CD4-positive, alpha-beta T cell treated with Interleukin-2 at 100 ng/mL for 4 hours (primary cell): ENCODE measurements around the gene FGD4.
"Not testable (repeated sequence)": the region's sequence is repeated elsewhere in the genome, so short reads cannot be mapped to it uniquely, and the experiment has no call there.

ENCODE experiments used
- DNase-seq: peaks from one replicate; pipeline ENCODE4 v3.0.0-alpha.2; 2020; ENCODE audit warnings: low spot score

FGD4 gene

DNA sequence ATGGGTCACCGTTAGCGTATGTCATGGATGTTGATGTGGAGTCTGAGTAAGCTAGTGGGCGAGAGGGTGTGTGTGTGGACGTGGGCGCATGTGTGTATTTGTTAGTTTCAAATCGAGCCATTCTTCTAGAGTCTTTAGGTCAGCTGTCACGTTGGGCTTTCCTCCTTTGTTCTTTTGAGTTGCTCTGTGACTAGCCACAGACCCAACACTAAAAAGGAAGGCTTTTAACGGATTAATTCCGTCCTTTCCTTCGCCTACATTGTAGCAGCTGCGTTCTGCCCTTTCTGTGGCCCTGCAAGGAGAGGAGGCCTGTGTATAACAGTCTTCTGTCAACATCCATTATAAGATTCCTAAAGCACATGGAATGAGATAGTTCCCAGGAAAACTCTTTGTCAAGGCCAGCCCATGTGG lies 162.6 kb downstream of the FGD4 start:
- no peak for DNase-seq

DNA sequence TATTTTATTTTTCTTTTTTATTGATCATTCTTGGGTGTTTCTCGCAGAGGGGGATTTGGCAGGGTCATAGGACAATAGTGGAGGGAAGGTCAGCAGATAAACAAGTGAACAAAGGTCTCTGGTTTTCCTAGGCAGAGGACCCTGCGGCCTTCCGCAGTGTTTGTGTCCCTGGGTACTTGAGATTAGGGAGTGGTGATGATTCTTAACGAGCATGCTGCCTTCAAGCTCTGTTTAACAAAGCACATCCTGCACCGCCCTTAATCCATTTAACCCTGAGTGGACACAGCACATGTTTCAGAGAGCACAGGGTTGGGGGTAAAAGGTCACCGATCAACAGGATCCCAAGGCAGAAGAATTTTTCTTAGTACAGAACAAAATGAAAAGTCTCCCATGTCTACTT lies 163.1 kb downstream of the FGD4 start:
- not testable (repeated sequence) for DNase-seq

DNA sequence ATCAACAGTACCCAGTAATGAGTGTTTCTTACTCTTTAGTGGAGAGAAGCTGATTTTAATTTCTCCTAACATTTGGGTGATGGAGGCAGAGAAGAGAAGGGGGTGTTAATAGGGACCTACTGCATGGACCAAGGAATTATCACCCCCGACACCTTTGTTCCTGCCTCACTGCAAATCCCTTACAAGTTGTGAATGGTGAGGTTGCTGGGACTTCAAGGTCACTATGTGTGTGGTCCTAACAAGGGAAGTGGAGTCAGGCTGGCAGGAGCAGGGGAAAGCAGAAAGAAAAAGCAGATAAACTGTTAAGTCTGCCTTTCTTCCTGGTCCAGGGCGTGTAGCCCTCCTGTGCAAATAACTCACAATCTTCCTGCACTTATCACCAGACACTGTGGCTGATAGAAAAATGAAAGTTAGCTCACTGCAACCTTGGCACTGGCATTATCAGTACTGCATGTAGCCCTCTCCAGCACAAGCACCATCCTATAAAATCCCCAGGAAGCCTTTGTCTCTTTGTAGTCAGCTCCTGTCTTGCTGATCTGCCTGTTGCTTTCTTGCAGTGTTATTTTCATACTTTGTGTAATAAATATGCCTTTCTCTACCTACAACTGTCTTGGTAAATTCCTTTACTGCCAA lies 167.4 kb downstream of the FGD4 start:
- no peak for DNase-seq

DNA sequence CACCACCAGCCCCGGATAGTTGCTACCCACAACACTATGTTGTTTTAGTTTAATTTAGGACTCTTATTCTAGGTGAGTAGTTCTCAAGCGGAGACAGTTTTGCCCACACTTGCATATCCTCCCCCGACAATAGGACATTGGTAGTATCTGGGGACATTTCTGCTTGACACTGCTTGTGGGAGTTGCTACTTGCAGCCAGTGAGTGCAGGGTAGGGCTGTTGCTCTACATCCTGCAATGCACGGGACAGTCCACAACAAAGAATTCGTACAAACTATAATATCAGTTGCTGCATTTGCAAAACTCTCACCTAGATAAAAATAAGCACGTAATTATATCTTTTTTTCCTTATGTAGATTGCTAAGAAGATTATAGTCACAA lies 167.9 kb downstream of the FGD4 start:
- DNase-seq = no peak

DNA sequence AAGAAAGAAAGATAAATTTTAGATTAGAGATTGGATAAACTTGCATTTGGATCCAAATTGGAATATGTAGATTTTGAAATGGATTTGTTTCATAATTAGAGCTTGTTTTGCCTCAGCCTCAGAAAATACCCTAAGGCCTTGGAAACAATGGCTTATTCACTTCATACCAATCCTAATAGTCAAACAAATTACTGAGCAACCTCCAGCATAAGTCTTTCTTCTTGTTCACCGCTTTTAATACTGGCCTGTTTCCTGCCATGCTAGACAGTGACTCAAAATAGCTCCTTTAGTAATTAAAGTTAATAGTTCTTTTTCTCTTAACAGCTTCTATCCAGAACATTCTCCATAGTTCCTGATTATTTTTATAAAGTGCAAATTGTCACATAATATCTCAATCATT lies 168.9 kb downstream of the FGD4 start:
- DNase-seq = no peak

DNA sequence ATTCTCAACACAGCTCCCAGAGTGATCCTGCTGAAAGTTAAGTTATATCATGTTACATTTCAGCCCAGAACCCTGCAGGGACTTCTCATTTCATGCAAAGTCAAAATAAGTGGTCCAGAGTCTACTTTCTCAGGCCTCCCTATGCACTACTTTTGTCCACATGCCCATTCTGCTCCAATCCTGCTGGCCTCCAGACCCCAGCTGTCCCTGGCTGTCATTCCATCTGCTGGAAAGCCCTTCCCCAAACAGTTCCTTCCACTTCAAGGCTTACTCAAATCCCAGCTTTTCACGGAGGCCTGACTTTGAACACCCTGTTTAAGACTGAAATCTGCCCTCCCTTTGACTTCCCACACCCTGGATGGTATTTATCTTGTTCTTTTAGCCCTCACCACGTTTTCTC lies 169.9 kb downstream of the FGD4 start:
- no peak for DNase-seq

DNA sequence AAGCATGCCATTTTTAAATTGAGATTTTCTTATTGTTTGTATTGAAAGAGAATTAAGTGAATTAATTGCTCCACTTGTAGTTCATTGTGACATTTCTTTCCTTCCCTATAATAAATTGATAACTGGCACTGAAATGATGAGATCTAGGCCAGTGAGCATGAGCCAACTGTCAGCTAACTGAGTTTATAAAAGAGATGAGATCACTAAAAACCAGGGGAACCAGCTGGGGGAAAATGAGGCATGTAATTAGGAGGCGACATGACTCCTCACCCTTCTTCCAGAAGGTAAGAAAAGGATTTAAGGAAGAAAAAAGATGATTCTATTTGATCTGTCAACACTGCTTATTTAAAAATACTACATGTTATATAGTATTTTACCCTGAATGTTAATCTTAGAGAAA lies 175.2 kb downstream of the FGD4 start:
- no peak for DNase-seq

DNA sequence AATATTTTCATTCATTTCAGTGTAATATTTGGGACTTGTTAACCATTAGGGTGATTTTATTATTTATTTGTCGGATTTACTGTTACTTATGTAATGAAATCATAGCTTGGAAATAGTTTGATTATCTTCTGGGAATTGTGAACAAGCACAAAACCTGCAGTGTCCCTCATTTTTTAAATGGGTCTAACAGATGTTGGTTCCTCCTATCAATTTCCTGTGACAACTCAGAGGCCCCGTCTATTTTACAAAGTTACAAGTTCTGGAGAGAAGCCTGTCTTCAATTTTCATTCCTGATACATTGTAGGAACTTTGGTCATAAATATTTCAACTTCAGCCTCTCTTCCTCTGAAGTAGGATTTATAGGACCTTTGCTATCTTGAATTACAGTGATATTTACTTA lies 178.0 kb downstream of the FGD4 start:
- no peak for DNase-seq

DNA sequence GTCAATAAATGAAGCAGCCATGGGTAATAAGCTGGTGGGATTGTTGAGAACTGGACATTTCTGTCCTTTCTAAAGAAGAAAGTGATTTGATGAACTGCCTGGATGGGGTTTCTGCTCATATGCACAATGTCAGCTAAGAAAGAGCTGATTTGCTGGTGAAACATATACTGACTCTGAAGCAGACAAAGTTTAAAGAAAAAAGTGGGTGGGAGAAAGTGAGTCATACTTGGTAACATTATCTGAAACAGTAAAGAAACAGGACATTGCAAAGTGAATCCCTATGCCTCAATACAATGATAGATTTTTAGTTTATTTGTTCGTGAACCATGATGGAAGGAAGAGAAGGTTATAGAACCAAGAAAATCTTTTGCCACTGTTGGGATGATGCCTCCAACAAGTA lies 184.2 kb downstream of the FGD4 start:
- no peak for DNase-seq

DNA sequence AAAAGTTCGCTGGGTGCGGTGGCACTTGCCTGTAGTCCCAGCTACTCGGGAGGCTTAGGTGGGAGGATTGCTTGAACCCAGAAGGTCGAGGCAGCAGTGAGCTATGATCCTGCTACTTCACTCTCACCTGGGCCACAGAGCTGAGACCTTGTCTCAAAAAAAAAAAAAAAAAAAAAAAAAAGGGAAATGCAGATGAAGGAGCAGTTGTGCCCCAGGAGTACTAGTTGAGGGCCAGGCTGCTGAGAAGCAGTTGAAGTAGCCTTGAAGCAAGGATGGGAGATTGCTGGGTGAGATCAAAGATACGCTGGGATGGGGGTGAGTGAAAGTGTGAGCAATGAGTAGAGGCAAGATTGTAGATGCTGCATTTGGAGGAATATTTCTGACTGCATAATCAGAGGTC lies 186.3 kb downstream of the FGD4 start:
- no peak for DNase-seq

DNA sequence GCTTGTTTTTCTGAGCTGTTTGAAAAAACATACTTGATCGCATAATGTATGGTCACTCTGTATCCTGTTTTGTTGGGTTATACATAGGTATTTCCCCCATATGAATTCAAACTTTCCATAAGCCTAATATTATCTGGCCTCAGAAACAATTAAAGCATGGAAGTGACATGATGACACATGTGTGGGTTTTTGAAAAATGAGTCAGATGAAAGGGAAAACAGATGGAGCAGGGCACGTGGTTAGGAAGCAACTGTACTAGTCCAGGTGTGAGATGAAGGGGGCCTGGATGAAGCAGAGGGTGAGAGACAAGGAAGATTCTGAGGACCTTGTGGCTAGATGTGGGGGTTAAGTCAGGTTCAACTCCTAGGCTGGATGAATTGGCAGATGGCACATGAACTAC lies 187.0 kb downstream of the FGD4 start:
- no peak for DNase-seq

DNA sequence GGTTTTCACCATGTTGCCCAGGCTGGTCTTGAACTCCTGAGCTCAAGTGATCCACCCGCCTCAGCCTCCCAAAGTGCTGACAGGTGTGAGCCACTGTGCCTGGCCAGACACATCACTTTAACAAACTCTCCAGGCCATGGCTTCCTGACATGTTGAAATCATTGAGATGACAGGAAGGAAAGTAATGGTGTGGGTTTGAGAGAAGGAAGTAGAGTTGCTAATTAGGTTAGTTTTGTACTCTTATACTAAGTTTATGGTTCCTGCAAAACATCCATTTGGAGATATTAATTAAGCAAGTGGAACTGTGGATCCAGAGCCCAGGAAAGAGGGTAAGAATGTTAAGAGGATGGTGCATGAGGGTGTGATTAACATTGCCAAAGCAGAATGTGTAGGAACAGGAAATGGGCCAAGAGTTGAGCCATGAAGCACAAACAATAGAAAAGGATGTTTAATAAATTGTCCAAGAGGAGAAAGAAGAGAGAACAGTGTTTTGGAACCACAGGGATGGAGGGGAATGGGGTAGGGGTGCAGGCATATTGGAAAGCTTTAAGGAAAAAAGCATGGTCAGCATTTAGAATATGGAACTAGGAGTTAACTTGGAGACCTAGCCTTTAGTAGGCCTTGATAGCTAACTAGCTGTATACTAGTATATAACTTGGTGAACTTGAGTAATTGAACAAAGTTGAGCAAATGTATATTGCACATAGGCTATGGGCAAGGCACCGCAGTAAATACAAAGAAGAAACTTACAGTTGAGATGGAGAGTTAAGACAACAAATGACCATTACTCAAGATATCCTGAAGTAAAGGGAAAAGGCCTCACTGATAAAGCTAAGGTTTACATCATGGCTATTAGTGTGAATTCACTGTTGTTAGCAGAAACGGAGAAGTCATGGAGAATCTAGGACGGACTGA lies 188.5 kb downstream of the FGD4 start:
- no peak for DNase-seq

DNA sequence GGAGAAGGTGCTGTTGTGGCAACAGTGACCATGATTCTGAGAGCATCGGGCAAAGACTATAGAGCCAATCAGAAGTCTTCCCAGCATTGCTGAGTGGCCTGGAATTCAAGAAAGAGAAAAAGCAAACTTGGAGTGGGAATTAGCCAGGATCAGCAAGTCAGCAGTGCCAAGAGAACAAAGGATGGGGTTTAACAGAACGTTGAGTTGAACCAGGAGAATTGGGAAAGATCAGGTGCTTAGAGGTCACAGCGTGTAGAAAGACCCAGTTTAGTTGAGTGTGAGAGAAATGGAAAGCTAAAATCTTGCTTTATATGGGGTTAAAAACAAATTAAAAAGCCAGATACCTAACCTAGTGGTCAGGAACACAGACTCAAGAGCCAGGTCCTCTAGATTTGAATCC lies 189.2 kb downstream of the FGD4 start:
- DNase-seq = no peak

DNA sequence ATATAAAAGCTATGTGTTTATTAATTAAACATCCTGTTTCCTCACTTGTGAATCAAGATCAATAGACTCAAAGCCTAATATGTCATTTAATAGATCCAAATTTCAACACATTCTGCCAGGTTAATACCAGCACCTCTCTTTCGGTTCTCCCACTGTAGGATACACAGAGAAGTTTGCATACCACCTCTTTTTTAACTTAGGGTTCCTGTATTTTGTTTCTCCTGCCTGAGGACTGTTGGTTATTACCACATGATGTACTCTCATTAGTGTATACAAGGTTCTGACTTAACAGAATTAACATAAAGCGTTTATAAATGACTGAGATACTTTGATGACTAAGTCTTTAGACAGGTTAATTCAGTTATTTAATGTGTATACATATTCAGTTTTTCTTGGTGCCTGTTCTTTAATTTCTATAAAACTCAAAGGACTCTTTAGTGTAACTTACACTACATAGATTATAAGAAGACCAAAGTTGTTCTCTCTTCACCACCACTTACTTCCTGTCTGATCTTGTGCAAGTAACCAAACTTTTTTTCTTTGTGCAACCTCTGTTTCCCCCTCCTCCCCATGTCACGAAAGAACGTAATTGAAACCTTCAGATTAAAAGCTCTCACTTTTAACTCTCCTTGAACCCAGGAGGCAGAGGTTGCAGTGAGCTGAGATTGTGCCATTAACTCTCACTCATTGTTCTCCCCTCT lies 190.0 kb downstream of the FGD4 start:
- DNase-seq = no peak

DNA sequence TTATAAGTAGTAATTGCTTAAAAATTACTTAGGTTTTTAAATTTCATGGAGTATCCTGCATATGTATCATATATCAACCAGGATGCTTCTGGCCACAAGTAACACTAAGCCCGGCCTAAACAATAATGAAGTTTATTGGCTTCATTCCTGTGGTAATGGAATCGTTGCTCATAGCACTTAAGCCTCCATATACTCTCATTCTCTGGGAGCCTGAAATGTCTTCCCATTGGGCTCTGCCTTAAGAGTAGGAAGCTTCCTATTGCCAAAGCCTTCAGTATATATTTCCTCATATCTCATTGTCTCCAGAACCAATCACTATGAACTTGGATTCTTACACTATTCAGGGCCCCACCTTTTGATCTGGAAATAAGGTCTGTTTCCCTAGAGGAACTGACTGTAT lies 195.9 kb downstream of the FGD4 start:
- DNase-seq = no peak

DNA sequence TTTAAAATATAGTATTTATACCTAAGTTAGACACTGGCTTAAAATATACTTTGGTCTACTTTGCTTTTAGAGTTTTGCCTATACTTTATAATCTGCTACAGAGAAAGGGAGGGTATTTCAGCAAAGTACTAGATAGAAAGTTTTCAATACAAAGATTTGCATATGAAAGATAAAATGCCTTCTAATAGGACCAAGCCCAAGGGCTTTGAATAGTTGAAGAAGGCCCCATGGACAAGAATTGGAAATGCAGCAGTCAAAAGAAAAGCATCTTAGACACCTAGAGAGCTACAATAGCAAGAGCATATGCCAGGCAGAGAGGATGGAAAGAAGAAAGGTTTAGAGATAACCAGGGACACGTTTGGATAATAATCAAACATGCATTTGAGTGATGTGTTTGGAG lies 196.7 kb downstream of the FGD4 start:
- DNase-seq = no peak

DNA sequence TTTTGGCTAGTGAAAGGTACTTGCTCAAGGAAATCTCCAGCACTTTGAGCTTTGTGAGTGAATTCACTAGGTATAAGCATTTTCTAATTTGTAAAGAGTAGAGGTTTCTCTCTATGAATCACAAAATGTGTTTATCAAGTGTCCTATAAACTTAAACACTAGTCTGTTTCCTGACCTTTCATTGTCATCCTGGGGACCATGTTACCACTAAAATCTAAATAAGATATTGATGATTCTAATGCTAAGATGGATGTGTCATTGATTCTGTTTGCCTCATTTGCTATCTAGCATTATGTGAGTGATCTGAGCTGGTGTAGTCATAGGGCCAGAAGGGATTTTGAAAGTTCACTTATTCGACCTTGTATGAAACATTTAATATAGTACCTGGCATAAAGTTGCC lies 199.3 kb downstream of the FGD4 start:
- DNase-seq = no peak

DNA sequence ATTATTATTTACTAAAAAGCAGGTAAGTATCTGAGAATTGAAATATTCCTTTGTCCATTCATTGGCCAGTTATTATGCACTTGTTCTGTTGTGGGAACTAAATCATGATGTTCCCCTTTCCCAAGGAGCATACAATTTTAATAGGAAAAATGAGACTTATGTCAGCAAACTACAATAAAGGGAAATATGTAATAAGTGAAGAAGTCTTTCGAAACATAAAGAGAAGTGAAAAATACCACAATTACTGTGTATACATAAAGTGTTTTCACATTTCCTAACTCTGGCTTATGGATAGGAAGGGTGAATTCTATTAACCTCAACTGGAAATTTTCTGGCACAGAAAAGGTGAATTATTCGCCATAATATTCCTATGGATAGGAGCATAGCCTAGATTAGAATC lies 201.3 kb downstream of the FGD4 start:
- DNase-seq = no peak

DNA sequence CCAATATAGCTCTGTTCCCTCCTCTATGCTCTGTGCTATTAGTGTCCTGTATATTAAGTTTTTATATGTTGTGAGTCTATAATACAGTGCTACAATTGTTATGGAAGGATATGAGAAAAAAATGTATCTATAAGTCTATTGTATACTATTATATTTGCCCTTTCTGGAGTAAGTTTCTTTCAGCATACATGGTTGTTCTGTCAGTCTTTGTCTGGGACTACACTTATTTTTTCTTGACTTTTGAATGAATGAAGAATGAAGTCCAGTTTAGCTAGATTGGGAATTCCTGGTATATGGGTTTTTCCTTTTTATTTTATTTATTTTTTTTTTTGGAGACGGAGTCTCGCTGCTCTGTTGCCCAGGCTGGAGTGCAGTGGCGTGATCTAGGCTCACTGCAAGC lies 203.7 kb downstream of the FGD4 start:
- no peak for DNase-seq

DNA sequence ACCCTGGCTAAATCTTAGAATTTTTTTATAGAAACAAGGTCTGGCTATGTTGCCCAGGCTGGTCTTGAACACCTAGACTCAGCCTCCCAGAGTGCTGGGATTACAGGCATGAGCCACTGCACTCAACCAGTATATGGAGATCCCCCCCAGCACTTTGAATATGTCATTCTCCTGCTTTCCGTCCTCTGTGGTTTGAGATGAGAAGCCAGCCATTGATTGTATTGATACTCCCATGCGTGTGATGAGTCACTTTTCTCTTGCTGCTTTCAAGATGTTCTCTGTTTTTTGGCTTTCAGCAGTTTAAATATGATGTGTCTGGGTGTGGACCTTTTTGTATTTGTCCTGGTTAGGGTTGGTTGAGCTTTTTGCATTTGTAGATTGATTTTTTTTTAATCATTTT lies 204.5 kb downstream of the FGD4 start:
- no peak for DNase-seq

DNA sequence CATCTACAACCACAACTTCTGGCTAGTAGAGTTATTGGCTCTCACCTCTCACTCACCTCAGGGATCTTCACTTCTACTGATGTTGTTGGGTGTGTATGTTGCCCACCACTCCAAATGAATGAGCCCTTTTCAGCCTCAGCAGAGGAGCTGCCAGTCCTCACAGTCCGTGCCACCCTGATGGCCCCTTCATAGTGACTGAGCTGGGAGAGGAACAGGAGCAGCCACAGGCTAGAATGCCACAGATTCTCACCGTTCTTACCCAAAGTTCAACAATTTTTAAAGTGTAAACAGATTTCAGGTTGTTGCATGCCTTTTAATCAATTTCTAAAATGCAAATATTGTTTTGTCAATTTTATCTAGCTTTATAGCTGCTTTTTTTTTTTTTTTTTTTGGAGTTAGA lies 205.2 kb downstream of the FGD4 start:
- no peak for DNase-seq

DNA sequence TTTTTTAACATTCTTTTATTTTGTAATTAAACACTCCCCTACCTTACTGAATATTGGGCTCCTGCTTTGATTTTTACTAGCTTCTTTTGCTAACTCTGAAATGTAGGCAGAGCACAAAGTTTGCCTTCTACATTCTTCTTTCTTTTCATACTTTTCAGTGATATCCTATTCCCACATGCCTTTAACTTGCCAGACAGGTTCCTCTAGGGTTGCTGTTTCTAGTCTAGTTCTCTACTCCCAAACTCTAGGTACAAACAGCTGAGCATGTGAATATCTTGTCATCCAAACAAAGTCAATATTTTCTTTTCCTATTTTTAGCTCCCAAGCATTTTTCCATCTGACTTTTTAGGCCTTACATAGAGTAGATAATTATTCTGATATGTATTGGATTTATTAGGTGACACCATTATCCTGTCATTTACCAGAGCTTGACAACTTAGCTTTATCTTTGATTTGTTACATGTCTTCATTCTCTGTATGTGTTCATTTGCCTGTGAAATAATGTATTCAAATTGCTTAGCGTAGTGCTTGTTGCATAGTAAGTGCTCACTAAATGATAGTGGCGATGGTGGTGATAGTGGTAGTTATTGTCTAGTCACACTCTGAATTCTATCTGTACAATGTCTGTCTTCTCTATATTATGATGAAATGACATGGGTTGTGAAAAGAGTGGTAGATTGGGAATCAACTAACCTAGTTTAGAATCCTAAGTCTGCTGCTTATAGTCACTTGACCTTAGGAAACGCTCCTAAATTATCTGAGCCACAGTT lies 206.2 kb downstream of the FGD4 start:
- DNase-seq = no peak
